NCI-H345 (cell line): ENCODE measurements around the gene GALR1.

ENCODE experiments used
- DNase-seq: peaks from one replicate; lab custom pipeline; 2025; lab: John Stamatoyannopoulos, UW

Gene GALR1

GRCh38 chr18:77321823-77322805, 72.5 kb downstream of the GALR1 start:
- DNase-seq = no peak

GRCh38 chr18:77323640-77324299, 74.1 kb downstream of the GALR1 start:
- DNase-seq = no peak
